HEK293T (cell line): ENCODE data around the gene RFC3.

ENCODE experiments used
- ARNT ChIP-seq: fragments of 450-650 bp; IDR thresholded peaks from 2 replicates; pipeline ENCODE4 v1.6.1; 2017; ENCODE audit warnings: mild to moderate bottlenecking
- BHLHE40 ChIP-seq: fragments of 450-650 bp; IDR thresholded peaks from 2 replicates; pipeline ENCODE4 v1.6.1; 2016; ENCODE audit warnings: mild to moderate bottlenecking, moderate library complexity, borderline replicate concordance
- CTBP1 ChIP-seq: fragments of 450-650 bp; IDR thresholded peaks from 2 replicates; pipeline ENCODE4 v1.6.1; 2016; ENCODE audit warnings: borderline replicate concordance
- ELF4 ChIP-seq: fragments of 450-650 bp; IDR thresholded peaks from 2 replicates; pipeline ENCODE4 v1.6.1; 2017; ENCODE audit warnings: antibody characterized with exemption
- FOXA1 ChIP-seq: fragments of 450-650 bp; IDR thresholded peaks from 2 replicates; pipeline ENCODE4 v1.6.1; 2016; ENCODE audit warnings: mild to moderate bottlenecking
- FOXK2 ChIP-seq: fragments of 450-650 bp; IDR thresholded peaks from 2 replicates; pipeline ENCODE4 v1.6.1; 2016; ENCODE audit warnings: mild to moderate bottlenecking
- FOXM1 ChIP-seq: fragments of 450-650 bp; IDR thresholded peaks from 2 replicates; pipeline ENCODE4 v1.6.1; 2017; ENCODE audit warnings: mild to moderate bottlenecking, borderline replicate concordance
- HDGF ChIP-seq: fragments of 450-650 bp; IDR thresholded peaks from 2 replicates; pipeline ENCODE4 v1.6.1; 2017; ENCODE audit warnings: antibody characterized with exemption, borderline replicate concordance
- LEF1 ChIP-seq: fragments of 450-650 bp; IDR thresholded peaks from 2 replicates; pipeline ENCODE4 v1.6.1; 2017; ENCODE audit warnings: mild to moderate bottlenecking, borderline replicate concordance
- NFRKB ChIP-seq: fragments of 450-650 bp; IDR thresholded peaks from 2 replicates; pipeline ENCODE4 v1.6.1; 2016; ENCODE audit warnings: mild to moderate bottlenecking, moderate library complexity
- SP1 ChIP-seq: fragments of 450-650 bp; IDR thresholded peaks from 2 replicates; pipeline ENCODE4 v1.6.1; 2017
- SUZ12 ChIP-seq: fragments of 450-650 bp; IDR thresholded peaks from 2 replicates; pipeline ENCODE4 v1.6.1; 2016; ENCODE audit warnings: mild to moderate bottlenecking
- TARDBP ChIP-seq: fragments of 450-650 bp; IDR thresholded peaks from 2 replicates; pipeline ENCODE4 v1.6.1; 2016
- ZNF384 ChIP-seq: fragments of 450-650 bp; IDR thresholded peaks from 2 replicates; pipeline ENCODE4 v1.6.1; 2016

- no peak for TF ChIP-seq HDGF
- TF ChIP-seq SP1, result no peak
- no peak for TF ChIP-seq FOXM1
- TF ChIP-seq FOXK2, result no peak
- TF ChIP-seq ELF4, result no peak
- no peak for TF ChIP-seq ZNF384
- TF ChIP-seq BHLHE40, result no peak
- no peak for TF ChIP-seq CTBP1
- no peak for TF ChIP-seq SUZ12
- TF ChIP-seq LEF1, result no peak
- TF ChIP-seq FOXA1, result no peak
- no peak for TF ChIP-seq NFRKB
- TF ChIP-seq TARDBP, result no peak
- TF ChIP-seq ARNT, result no peak
Measured at GRCh38 chr13:33876716-33877394, 58.9 kb downstream of the RFC3 start.
